Glutamatergic neuron (in vitro differentiated cells): Measurements from ENCODE around the gene MED26. TPM values are rescaled to one million over a fixed set of nuclear protein-coding genes. Genes with fewer than 3 reads are reported as not detected.

ENCODE experiments used
- DNase-seq: peaks from one replicate; pipeline ENCODE4 v3.0.0; 2022
- H3K27ac Mint-ChIP-seq: one replicate; pipeline ENCODE4 v1.8.0; 2020; ENCODE audit warnings: mild to moderate bottlenecking, mixed read lengths, inconsistent platforms; ENCODE audit not compliant: unreplicated experiment
- H3K27me3 Mint-ChIP-seq: one replicate; pipeline ENCODE4 v1.8.0; 2020; ENCODE audit warnings: mild to moderate bottlenecking, moderate library complexity, mixed read lengths, inconsistent platforms; ENCODE audit not compliant: unreplicated experiment
- H3K36me3 Mint-ChIP-seq: one replicate; pipeline ENCODE4 v1.8.0; 2020; ENCODE audit warnings: mild to moderate bottlenecking, mixed read lengths, inconsistent platforms; ENCODE audit not compliant: unreplicated experiment
- H3K4me1 Mint-ChIP-seq: one replicate; pipeline ENCODE4 v1.8.0; 2020; ENCODE audit warnings: mild to moderate bottlenecking, low read depth, mixed read lengths, inconsistent platforms; ENCODE audit not compliant: unreplicated experiment
- H3K4me3 Mint-ChIP-seq: one replicate; pipeline ENCODE4 v1.8.0; 2020; ENCODE audit warnings: mild to moderate bottlenecking, mixed read lengths, inconsistent platforms; ENCODE audit not compliant: unreplicated experiment
- H3K9me3 Mint-ChIP-seq: one replicate; pipeline ENCODE4 v1.8.0; 2020; ENCODE audit warnings: mild to moderate bottlenecking, moderate library complexity, mixed read lengths, inconsistent platforms; ENCODE audit not compliant: unreplicated experiment
- total RNA-seq: library from RNA; stranded (reverse); fragmentation: NEBNext Ultra II Directional; extraction: Animal tissue kit (Norgen Biotek cat#: 25700); gene quantifications from one replicate; pipeline ENCODE4 v1.2.1, GENCODE V29; 2021; ENCODE audit not compliant: unreplicated experiment
- TF ChIP-seq, protein P1 (sequence below): fragments of 200-600 bp; sonication (generic); IDR thresholded peaks from one replicate; pipeline ENCODE4 v1.5.0; 2021; ENCODE audit not compliant: partially characterized antibody, unreplicated experiment

Gene MED26
- total RNA-seq, 1 donor from 2014 or later: 9.8 TPM

GRCh38 chr19:16612636-16613035 is 15.4 kb downstream of the MED26 start:
- TF ChIP-seq, protein P1, sequence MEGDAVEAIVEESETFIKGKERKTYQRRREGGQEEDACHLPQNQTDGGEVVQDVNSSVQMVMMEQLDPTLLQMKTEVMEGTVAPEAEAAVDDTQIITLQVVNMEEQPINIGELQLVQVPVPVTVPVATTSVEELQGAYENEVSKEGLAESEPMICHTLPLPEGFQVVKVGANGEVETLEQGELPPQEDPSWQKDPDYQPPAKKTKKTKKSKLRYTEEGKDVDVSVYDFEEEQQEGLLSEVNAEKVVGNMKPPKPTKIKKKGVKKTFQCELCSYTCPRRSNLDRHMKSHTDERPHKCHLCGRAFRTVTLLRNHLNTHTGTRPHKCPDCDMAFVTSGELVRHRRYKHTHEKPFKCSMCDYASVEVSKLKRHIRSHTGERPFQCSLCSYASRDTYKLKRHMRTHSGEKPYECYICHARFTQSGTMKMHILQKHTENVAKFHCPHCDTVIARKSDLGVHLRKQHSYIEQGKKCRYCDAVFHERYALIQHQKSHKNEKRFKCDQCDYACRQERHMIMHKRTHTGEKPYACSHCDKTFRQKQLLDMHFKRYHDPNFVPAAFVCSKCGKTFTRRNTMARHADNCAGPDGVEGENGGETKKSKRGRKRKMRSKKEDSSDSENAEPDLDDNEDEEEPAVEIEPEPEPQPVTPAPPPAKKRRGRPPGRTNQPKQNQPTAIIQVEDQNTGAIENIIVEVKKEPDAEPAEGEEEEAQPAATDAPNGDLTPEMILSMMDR: no peak
- no peak for DNase-seq
- no peaks in the 10 kb centered on the region for H3K9me3 Mint-ChIP-seq
- H3K4me3 Mint-ChIP-seq: no peak overlapping the region
- H3K4me1 Mint-ChIP-seq: peaks cover 15% of the 10 kb centered on the region
- H3K27me3 Mint-ChIP-seq: peaks cover 9% of the 10 kb centered on the region
- no peaks in the 10 kb centered on the region for H3K36me3 Mint-ChIP-seq
- no peak overlapping the region for H3K27ac Mint-ChIP-seq

GRCh38 chr19:16611121-16611520 is 16.9 kb downstream of the MED26 start:
- Mint-ChIP-seq H3K36me3 (no peaks in the 10 kb centered on the region), H3K27ac (no peak overlapping the region), H3K27me3 (peaks cover 5% of the 10 kb centered on the region), H3K9me3 (no peaks in the 10 kb centered on the region), H3K4me3 (no peak overlapping the region), H3K4me1 (peaks cover 17% of the 10 kb centered on the region)
- TF ChIP-seq, protein P1: no peak
- DNase-seq: no peak

DNA sequence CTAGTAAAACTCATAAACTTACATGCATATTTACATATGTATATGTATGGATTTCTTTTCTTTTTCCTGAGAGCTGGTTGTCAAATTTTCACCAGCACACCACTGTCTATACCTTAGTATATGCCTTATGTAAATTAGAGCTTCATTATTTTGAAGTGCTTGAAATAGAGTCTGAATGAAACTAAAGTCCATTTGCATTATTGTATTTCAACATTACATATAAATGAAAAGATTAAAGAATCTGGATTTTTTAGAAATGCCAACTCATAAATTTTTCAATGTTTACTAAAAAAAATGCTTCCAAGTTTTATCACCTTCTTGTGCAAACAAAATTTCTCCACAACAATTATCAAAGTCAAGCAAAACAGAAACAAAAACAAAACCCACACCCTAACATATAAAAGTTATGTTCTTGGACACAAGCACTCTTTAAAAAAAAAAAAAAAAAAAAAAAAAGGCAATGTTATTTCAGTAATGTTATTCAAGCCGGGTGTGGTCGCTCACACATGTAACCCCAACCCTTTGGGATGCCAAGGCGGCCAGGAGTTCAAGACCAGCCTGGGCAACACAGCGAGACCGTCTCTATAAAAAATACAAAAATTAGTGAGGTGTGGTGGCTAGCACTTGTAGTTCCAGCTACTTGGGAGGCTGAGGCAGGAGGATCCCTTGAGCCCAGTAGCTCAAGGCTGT is 18.3 kb downstream of the MED26 start:
- TF ChIP-seq, protein P1: no peak
- Mint-ChIP-seq H3K9me3 (no peaks in the 10 kb centered on the region), H3K36me3 (no peaks in the 10 kb centered on the region), H3K27me3 (peaks cover 6% of the 10 kb centered on the region), H3K4me3 (no peak overlapping the region), H3K27ac (no peak overlapping the region), H3K4me1 (peaks cover 23% of the 10 kb centered on the region)
- no peak for DNase-seq

- Mint-ChIP-seq H3K27ac (peak overlapping the region; percentile 1), H3K9me3 (peaks cover 3% of the 10 kb centered on the region), H3K36me3 (no peaks in the 10 kb centered on the region), H3K4me1 (peaks cover 22% of the 10 kb centered on the region), H3K4me3 (no peak overlapping the region), H3K27me3 (peaks cover 3% of the 10 kb centered on the region)
- DNase-seq: no peak
- TF ChIP-seq, protein P1: no peak
Observed at GRCh38 chr19:16608290-16608739, 19.7 kb downstream of the MED26 start.

GRCh38 chr19:16607819-16608218 is 20.2 kb downstream of the MED26 start:
- Mint-ChIP-seq H3K4me1 (peaks cover 22% of the 10 kb centered on the region), H3K9me3 (peaks cover 3% of the 10 kb centered on the region), H3K4me3 (no peak overlapping the region), H3K36me3 (no peaks in the 10 kb centered on the region), H3K27me3 (peaks cover 3% of the 10 kb centered on the region), H3K27ac (no peak overlapping the region)
- no peak for DNase-seq
- TF ChIP-seq, protein P1: no peak
